ENCODE results near the gene MSH3.

The MSH3 gene

GRCh38 chr5:80796846-80797245 is 142.4 kb downstream of the MSH3 start:
- Histone ChIP-seq H3K79me2 (ENCODE audit: control insufficient read depth, low read length) (no peaks in the 10 kb centered on the region), H3K27ac (ENCODE audit: low read depth, low read length) (no peak overlapping the region), H3K9me3 (ENCODE audit: control insufficient read depth, insufficient read depth, low read length) (no peaks in the 10 kb centered on the region), H3K4me1 (ENCODE audit: control insufficient read depth, low read length) (no peaks in the 10 kb centered on the region), H3K9me2 (replicated peaks; ENCODE audit: control insufficient read depth, low read length) (no peaks in the 10 kb centered on the region), H3K4me2 (ENCODE audit: low read length) (no peak overlapping the region), H3F3A (ENCODE audit: control insufficient read depth, insufficient read depth) (no peaks in the 10 kb centered on the region), H3K27me3 (ENCODE audit: control insufficient read depth, low read length) (no peaks in the 10 kb centered on the region), H3K4me3 (ENCODE audit: low read length) (no peak overlapping the region), H3K36me3 (ENCODE audit: control insufficient read depth, low read length) (peaks cover 30% of the 10 kb centered on the region), H4K20me1 (ENCODE audit: control insufficient read depth, insufficient read depth, low read depth, low read length) (no peaks in the 10 kb centered on the region)
- TF ChIP-seq EZH2phosphoT487 (IDR thresholded peaks at IDR 0.05; ENCODE audit: borderline replicate concordance, low read length) = no peak
- TF ChIP-seq CTCF (IDR thresholded peaks at IDR 0.05; ENCODE audit: low read depth, low read length, poor library complexity, severe bottlenecking) = no peak

GRCh38 chr5:80797428-80798024 is 143.1 kb downstream of the MSH3 start:
- H3K79me2 ChIP-seq (ENCODE audit: control insufficient read depth, low read length) = no peaks in the 10 kb centered on the region
- no peak overlapping the region for H3K4me2 ChIP-seq (ENCODE audit: low read length)
- no peaks in the 10 kb centered on the region for H3K4me1 ChIP-seq (ENCODE audit: control insufficient read depth, low read length)
- no peaks in the 10 kb centered on the region for H4K20me1 ChIP-seq (ENCODE audit: control insufficient read depth, insufficient read depth, low read depth, low read length)
- H3K27me3 ChIP-seq (ENCODE audit: control insufficient read depth, low read length) = no peaks in the 10 kb centered on the region
- H3K36me3 ChIP-seq (ENCODE audit: control insufficient read depth, low read length) = peaks cover 30% of the 10 kb centered on the region
- no peaks in the 10 kb centered on the region for H3F3A ChIP-seq (ENCODE audit: control insufficient read depth, insufficient read depth)
- no peak overlapping the region for H3K4me3 ChIP-seq (ENCODE audit: low read length)
- no peaks in the 10 kb centered on the region for H3K9me3 ChIP-seq (ENCODE audit: control insufficient read depth, insufficient read depth, low read length)
- H3K27ac ChIP-seq (ENCODE audit: low read depth, low read length) = no peak overlapping the region
- H3K9me2 ChIP-seq (replicated peaks; ENCODE audit: control insufficient read depth, low read length) = no peaks in the 10 kb centered on the region
- TF ChIP-seq EZH2phosphoT487 (IDR thresholded peaks at IDR 0.05; ENCODE audit: borderline replicate concordance, low read length) (no peak), CTCF (IDR thresholded peaks at IDR 0.05; ENCODE audit: low read depth, low read length, poor library complexity, severe bottlenecking) (no peak)

- Histone ChIP-seq H3K4me1 (ENCODE audit: control insufficient read depth, low read length) (no peaks in the 10 kb centered on the region), H3K27ac (ENCODE audit: low read depth, low read length) (no peak overlapping the region), H3K27me3 (ENCODE audit: control insufficient read depth, low read length) (no peaks in the 10 kb centered on the region), H4K20me1 (ENCODE audit: control insufficient read depth, insufficient read depth, low read depth, low read length) (no peaks in the 10 kb centered on the region), H3K9me2 (replicated peaks; ENCODE audit: control insufficient read depth, low read length) (no peaks in the 10 kb centered on the region), H3K4me3 (ENCODE audit: low read length) (no peak overlapping the region), H3K4me2 (ENCODE audit: low read length) (no peak overlapping the region), H3K36me3 (ENCODE audit: control insufficient read depth, low read length) (peaks cover 27% of the 10 kb centered on the region), H3F3A (ENCODE audit: control insufficient read depth, insufficient read depth) (no peaks in the 10 kb centered on the region), H3K79me2 (ENCODE audit: control insufficient read depth, low read length) (no peaks in the 10 kb centered on the region), H3K9me3 (ENCODE audit: control insufficient read depth, insufficient read depth, low read length) (no peaks in the 10 kb centered on the region)
- no peak for TF ChIP-seq EZH2phosphoT487 (IDR thresholded peaks at IDR 0.05; ENCODE audit: borderline replicate concordance, low read length)
- TF ChIP-seq CTCF (IDR thresholded peaks at IDR 0.05; ENCODE audit: low read depth, low read length, poor library complexity, severe bottlenecking) = no peak
These were observed 143.7 kb downstream of the MSH3 start for GRCh38 chr5:80798166-80798565.
